ENCODE measurements around the gene EEFSEC. TPM values are rescaled to one million over a fixed set of nuclear protein-coding genes. Genes with fewer than 3 reads are reported as not detected.
A peak's percentile ranks its signal among the peaks of the same experiment; 100 is the strongest.

The EEFSEC gene
- total and polyA plus RNA-seq, 4 donors, result 9.8 to 20.1 (median 11.6) TPM

DNA sequence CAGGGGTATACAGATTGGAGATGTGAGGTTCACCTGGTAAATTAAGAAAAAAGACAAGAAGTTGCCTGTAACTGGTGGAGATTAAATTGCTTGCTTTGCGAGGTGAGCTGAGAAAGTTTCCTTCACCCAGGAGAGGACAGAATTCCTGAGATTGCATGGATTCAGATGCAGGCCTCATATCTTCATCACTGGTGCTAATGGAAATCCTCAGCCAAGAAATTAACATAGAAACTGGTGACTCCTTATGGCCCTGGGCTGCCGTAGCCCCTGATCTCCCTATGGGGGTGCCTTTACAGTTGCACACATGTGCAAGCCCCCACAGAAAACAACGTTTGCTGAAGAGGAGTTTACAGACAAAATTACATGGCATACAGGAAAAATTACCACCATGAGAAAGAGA is 68.0 kb downstream of the EEFSEC start:
- ATAC-seq (ENCODE audit: insufficient read depth, low FRiP score), result no peak
- DNase-seq, result no peak
- TF ChIP-seq, protein P1, sequence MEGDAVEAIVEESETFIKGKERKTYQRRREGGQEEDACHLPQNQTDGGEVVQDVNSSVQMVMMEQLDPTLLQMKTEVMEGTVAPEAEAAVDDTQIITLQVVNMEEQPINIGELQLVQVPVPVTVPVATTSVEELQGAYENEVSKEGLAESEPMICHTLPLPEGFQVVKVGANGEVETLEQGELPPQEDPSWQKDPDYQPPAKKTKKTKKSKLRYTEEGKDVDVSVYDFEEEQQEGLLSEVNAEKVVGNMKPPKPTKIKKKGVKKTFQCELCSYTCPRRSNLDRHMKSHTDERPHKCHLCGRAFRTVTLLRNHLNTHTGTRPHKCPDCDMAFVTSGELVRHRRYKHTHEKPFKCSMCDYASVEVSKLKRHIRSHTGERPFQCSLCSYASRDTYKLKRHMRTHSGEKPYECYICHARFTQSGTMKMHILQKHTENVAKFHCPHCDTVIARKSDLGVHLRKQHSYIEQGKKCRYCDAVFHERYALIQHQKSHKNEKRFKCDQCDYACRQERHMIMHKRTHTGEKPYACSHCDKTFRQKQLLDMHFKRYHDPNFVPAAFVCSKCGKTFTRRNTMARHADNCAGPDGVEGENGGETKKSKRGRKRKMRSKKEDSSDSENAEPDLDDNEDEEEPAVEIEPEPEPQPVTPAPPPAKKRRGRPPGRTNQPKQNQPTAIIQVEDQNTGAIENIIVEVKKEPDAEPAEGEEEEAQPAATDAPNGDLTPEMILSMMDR (IDR thresholded peaks at IDR 0.05; ENCODE audit: control extremely low read depth, extremely low read depth), result no peak
- H3K4me1 ChIP-seq (ENCODE audit: control insufficient read depth in 5 of 5, insufficient read depth in 5 of 5, low read length in 5 of 5), result peaks cover 0 to 33% (median 28%) of the 10 kb centered on the region in 5 donors
- no peaks in the 10 kb centered on the region for H3K27me3 ChIP-seq (ENCODE audit: control insufficient read depth in 3 of 3, insufficient read depth in 3 of 3, low read length in 2 of 3)
- peaks cover 0 to 4% (median 0%) of the 10 kb centered on the region in 4 donors for H3K36me3 ChIP-seq (ENCODE audit: control insufficient read depth in 4 of 4, insufficient read depth in 4 of 4, low read length in 4 of 4)
- WGBS, 2 donors, result 94% methylated on average over 3 of the region's 3 CpGs
- H3K27ac ChIP-seq (ENCODE audit: low read depth in 1 of 2, low read length in 1 of 2), result no peak overlapping the region
- peaks cover 0 to 6% (median 3%) of the 10 kb centered on the region in 4 donors for H3K9me3 ChIP-seq (ENCODE audit: control insufficient read depth in 4 of 4, insufficient read depth in 3 of 4, low read length in 3 of 4)
- H3K4me3 ChIP-seq, result no peak overlapping the region
- H3K9ac ChIP-seq (ENCODE audit: insufficient read depth in 1 of 2, low read length in 2 of 2), result no peak overlapping the region

DNA sequence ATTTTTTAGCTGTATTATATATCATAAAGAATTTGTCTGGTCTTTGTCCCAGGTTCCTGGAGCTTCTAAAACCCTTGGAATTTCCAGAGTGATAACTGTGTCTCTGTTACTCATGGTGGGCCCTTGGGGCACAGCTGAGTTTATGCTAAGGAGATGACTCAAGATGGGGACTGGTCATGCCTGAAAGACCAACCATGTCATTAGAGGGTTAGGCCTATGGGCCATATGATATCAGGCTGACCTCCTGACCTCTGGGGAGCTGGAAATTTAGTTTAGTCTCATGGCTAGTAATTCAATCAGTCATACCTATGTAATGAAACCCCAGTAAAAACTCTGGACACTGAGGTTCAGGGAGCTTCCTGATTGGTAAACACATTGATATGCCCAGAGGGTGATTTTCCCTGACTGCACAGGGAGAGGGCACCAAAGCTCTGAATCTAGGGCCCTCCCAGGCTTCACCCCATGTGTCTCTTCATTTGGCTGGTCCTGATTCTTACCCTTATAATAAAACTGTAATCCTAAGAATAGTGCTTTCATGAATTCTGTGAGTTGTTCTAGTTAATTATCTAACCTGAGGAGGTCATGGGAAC is 69.6 kb downstream of the EEFSEC start:
- H3K9ac ChIP-seq (ENCODE audit: insufficient read depth in 1 of 2, low read length in 2 of 2), result no peak overlapping the region
- ATAC-seq (ENCODE audit: insufficient read depth, low FRiP score) (no peak), DNase-seq (no peak)
- H3K36me3 ChIP-seq (ENCODE audit: control insufficient read depth in 4 of 4, insufficient read depth in 4 of 4, low read length in 4 of 4), result peaks cover 0 to 4% (median 0%) of the 10 kb centered on the region in 4 donors
- peaks cover 0 to 6% (median 3%) of the 10 kb centered on the region in 4 donors for H3K9me3 ChIP-seq (ENCODE audit: control insufficient read depth in 4 of 4, insufficient read depth in 3 of 4, low read length in 3 of 4)
- no peak overlapping the region for H3K27ac ChIP-seq (ENCODE audit: low read depth in 1 of 2, low read length in 1 of 2)
- H3K4me3 ChIP-seq, result no peak overlapping the region
- TF ChIP-seq, protein P1 (IDR thresholded peaks at IDR 0.05; ENCODE audit: control extremely low read depth, extremely low read depth), result no peak
- no peaks in the 10 kb centered on the region for H3K27me3 ChIP-seq (ENCODE audit: control insufficient read depth in 3 of 3, insufficient read depth in 3 of 3, low read length in 2 of 3)
- peaks cover 0 to 33% (median 25%) of the 10 kb centered on the region in 5 donors for H3K4me1 ChIP-seq (ENCODE audit: control insufficient read depth in 5 of 5, insufficient read depth in 5 of 5, low read length in 5 of 5)

DNA sequence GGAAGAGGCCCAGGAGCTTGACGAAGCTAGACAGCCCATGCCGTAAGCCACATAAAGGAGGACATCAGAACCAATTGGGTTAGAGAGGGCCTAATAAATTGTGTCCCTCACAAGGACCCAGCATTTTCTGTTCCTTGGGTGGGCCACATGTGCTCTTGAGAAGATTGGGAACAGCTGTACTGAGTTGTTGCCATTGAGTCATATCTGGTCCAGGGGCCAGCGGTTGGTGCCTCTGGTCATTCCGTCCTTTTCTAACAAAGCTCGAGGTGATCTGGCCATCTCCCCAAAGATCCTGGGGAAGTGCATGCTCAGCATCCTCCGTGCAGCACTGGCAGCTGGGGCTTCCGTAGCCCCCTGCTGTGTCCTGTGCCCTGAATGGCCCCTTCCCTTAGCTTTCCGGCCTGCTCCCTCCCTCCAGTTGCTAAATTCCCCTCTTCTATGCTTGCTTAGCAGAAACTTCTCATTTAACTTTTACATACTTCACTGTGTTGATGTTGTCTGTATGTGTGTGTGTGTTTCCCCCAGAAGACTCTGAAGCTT is 73.0 kb downstream of the EEFSEC start:
- Histone ChIP-seq H3K27me3 (ENCODE audit: control insufficient read depth in 3 of 3, insufficient read depth in 3 of 3, low read length in 2 of 3) (no peaks in the 10 kb centered on the region), H3K36me3 (ENCODE audit: control insufficient read depth in 4 of 4, insufficient read depth in 4 of 4, low read length in 4 of 4) (no peaks in the 10 kb centered on the region), H3K27ac (ENCODE audit: low read depth in 1 of 2, low read length in 1 of 2) (no peak overlapping the region), H3K4me3 (no peak overlapping the region), H3K9ac (ENCODE audit: insufficient read depth in 1 of 2, low read length in 2 of 2) (no peak overlapping the region), H3K4me1 (ENCODE audit: control insufficient read depth in 5 of 5, insufficient read depth in 5 of 5, low read length in 5 of 5) (peaks cover 0 to 40% (median 26%) of the 10 kb centered on the region in 5 donors), H3K9me3 (ENCODE audit: control insufficient read depth in 4 of 4, insufficient read depth in 3 of 4, low read length in 3 of 4) (peaks cover 0 to 6% (median 2%) of the 10 kb centered on the region in 4 donors)
- 83% methylated on average over 8 of the region's 8 CpGs for WGBS, 2 donors
- TF ChIP-seq, protein P1 (IDR thresholded peaks at IDR 0.05; ENCODE audit: control extremely low read depth, extremely low read depth), result no peak
- no peak for ATAC-seq (ENCODE audit: insufficient read depth, low FRiP score)
- peak in 1 of 3 donors; percentile 18 for DNase-seq

Measured in lung (tissue), 12 donors.